Ishikawa (cell line): ENCODE measurements around the gene PPP1R12C.

Experiments used
- CEBPB ChIP-seq: IDR thresholded peaks from 2 replicates; pipeline ENCODE4 v1.6.1; 2012
- CREB1 ChIP-seq: IDR thresholded peaks from 2 replicates; pipeline ENCODE4 v1.6.1; 2012; ENCODE audit warnings: low read depth
- EGR1 ChIP-seq: IDR thresholded peaks from 2 replicates; pipeline ENCODE4 v1.6.1; 2012
- EP300 ChIP-seq: IDR thresholded peaks from 2 replicates; pipeline ENCODE4 v1.6.1; 2012; ENCODE audit warnings: borderline replicate concordance
- FOXM1 ChIP-seq: IDR thresholded peaks from 2 replicates; pipeline ENCODE4 v1.6.1; 2012; ENCODE audit warnings: low read depth, borderline replicate concordance
- NFIC ChIP-seq: IDR thresholded peaks from 2 replicates; pipeline ENCODE4 v1.6.1; 2012
- RAD21 ChIP-seq: IDR thresholded peaks from 2 replicates; pipeline ENCODE4 v1.6.1; 2012; ENCODE audit warnings: low read depth
- REST ChIP-seq: IDR thresholded peaks from 2 replicates; pipeline ENCODE4 v1.6.1; 2012; ENCODE audit warnings: low read depth, mild to moderate bottlenecking
- TAF1 ChIP-seq: IDR thresholded peaks from 2 replicates; pipeline ENCODE4 v1.6.1; 2012; ENCODE audit warnings: low read depth, mild to moderate bottlenecking
- TCF12 ChIP-seq: IDR thresholded peaks from 2 replicates; pipeline ENCODE4 v1.6.1; 2012; ENCODE audit warnings: low read depth
- TEAD4 ChIP-seq: IDR thresholded peaks from 2 replicates; pipeline ENCODE4 v1.6.1; 2012
- USF1 ChIP-seq: IDR thresholded peaks from 2 replicates; pipeline ENCODE4 v1.6.1; 2012
- YY1 ChIP-seq: IDR thresholded peaks from 2 replicates; pipeline ENCODE4 v1.6.1; 2012; ENCODE audit warnings: low read depth
- ZBTB7A ChIP-seq: IDR thresholded peaks from 2 replicates; pipeline ENCODE4 v1.6.1; 2012; ENCODE audit warnings: low read depth
- TF ChIP-seq, protein P1 (sequence below): IDR thresholded peaks from 2 replicates; pipeline ENCODE4 v1.6.1; 2012

The PPP1R12C gene

GRCh38 chr19:55086730-55087541 is 30.5 kb downstream of the PPP1R12C start:
- TF ChIP-seq CREB1: no peak
- no peak for TF ChIP-seq FOXM1
- TF ChIP-seq EP300: no peak
- TF ChIP-seq, protein P1, sequence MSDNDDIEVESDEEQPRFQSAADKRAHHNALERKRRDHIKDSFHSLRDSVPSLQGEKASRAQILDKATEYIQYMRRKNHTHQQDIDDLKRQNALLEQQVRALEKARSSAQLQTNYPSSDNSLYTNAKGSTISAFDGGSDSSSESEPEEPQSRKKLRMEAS: no peak
- no peak for TF ChIP-seq RAD21
- TF ChIP-seq ZBTB7A: no peak
- TF ChIP-seq YY1: no peak
- no peak for TF ChIP-seq CEBPB
- no peak for TF ChIP-seq REST
- no peak for TF ChIP-seq NFIC
- TF ChIP-seq TEAD4: no peak
- TF ChIP-seq USF1: no peak
- TF ChIP-seq TCF12: no peak
- no peak for TF ChIP-seq TAF1
- TF ChIP-seq EGR1: no peak

DNA sequence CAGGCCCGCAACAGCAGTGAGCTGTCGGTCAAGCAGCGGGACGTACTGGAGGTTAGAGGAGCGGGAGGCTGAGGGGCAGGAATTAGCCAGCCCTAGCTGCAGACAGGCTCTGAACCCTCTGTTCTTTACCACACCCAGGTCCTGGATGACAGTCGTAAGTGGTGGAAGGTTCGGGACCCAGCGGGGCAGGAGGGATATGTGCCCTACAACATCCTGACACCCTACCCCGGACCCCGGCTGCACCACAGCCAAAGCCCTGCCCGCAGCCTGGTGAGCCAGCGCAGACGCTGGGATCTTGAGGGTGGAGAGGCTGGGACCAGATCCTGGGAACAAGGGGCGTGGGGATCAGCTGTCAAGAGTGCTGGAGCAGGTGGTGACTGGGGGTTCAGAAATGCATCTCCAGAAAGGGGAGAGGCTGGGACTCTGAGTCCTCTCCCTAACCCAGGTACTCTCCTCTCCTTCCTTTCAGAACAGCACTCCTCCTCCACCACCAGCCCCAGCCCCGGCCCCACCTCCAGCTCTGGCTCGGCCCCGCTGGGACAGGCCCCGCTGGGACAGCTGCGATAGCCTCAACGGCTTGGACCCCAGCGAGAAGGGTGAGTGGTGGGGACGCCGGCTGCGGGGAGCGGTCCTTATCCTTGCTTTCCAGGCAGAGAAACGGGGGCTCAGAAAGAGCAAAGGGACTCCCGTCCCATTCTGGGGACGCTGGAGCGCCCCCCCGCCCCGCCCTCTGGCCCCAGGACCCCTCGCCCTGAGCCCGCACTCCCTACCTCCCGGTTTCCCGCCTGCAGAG is 31.3 kb downstream of the PPP1R12C start:
- TF ChIP-seq CREB1 (no peak), TAF1 (no peak), EP300 (no peak), TCF12 (no peak), REST (no peak), CEBPB (no peak), ZBTB7A (no peak)

DNA sequence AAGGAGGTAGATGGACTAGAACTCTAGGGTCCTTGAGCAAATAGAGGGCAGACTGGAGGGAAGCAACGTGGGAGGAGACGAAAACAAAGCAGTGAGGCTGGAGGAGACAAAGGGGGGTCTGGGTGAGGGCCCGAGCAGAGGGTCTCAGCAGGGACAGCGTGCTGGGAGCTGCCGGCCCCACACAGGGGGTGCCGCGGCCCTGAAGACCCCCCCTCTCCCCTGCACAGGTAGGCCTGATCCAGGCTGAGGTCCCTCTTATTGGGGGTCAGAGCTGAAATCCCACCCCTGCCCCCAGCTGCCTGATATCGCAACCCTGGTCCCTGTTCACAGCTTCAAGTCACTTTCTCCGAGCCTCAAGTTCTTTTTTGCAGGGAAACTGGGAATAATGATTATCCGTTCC is 33.0 kb downstream of the PPP1R12C start:
- TF ChIP-seq REST (no peak), TEAD4 (no peak), TAF1 (no peak), YY1 (no peak), NFIC (no peak), FOXM1 (no peak), TCF12 (no peak), CREB1 (no peak), EP300 (no peak), CEBPB (no peak), RAD21 (no peak)
- TF ChIP-seq, protein P1: no peak

- TF ChIP-seq FOXM1: no peak
- TF ChIP-seq REST: no peak
- TF ChIP-seq TCF12: no peak
- TF ChIP-seq CREB1: no peak
- no peak for TF ChIP-seq TEAD4
- no peak for TF ChIP-seq ZBTB7A
- TF ChIP-seq EP300: no peak
Observed at GRCh38 chr19:55083004-55083850, 34.2 kb downstream of the PPP1R12C start.
